ENCODE data around the gene TXNDC16. TPM values are rescaled to one million over a fixed set of nuclear protein-coding genes. Genes with fewer than 3 reads are reported as not detected.

TXNDC16 gene
- total and polyA plus RNA-seq, 8 donors, result 6.2 to 22.0 (median 15.2) TPM

DNA sequence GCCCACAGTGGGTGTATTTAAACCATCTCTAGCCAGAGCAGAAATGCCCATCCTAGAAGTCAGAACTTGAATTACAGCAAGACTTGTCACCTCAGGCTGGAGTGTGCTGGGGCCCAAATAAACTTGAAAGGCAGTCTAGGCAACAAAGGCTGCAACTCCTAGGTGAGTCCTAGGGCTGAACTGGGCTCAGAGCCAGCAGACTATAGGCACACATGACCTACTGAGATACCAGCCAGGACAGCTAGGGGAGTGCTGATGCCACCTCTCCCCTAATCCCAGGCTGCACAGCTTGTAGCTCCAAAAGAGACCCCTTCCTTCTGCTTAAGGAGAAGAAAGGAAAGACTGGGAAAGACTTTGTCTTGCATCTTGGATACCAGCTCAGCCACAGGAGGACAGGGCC is 106.0 kb downstream of the TXNDC16 start:
- intact Hi-C loops (cut with DNase I), result no loop called here
- TF ChIP-seq, protein P1, sequence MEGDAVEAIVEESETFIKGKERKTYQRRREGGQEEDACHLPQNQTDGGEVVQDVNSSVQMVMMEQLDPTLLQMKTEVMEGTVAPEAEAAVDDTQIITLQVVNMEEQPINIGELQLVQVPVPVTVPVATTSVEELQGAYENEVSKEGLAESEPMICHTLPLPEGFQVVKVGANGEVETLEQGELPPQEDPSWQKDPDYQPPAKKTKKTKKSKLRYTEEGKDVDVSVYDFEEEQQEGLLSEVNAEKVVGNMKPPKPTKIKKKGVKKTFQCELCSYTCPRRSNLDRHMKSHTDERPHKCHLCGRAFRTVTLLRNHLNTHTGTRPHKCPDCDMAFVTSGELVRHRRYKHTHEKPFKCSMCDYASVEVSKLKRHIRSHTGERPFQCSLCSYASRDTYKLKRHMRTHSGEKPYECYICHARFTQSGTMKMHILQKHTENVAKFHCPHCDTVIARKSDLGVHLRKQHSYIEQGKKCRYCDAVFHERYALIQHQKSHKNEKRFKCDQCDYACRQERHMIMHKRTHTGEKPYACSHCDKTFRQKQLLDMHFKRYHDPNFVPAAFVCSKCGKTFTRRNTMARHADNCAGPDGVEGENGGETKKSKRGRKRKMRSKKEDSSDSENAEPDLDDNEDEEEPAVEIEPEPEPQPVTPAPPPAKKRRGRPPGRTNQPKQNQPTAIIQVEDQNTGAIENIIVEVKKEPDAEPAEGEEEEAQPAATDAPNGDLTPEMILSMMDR (IDR thresholded peaks at IDR 0.05), result no peak
- Histone ChIP-seq H3K4me3 (no peak overlapping the region), H3K4me1 (no peaks in the 10 kb centered on the region), H3K27ac (no peak overlapping the region), H3K27me3 (no peaks in the 10 kb centered on the region), H3K36me3 (no peaks in the 10 kb centered on the region), H3K9me3 (no peaks in the 10 kb centered on the region)
- no peak for DNase-seq
- no peak for ATAC-seq

DNA sequence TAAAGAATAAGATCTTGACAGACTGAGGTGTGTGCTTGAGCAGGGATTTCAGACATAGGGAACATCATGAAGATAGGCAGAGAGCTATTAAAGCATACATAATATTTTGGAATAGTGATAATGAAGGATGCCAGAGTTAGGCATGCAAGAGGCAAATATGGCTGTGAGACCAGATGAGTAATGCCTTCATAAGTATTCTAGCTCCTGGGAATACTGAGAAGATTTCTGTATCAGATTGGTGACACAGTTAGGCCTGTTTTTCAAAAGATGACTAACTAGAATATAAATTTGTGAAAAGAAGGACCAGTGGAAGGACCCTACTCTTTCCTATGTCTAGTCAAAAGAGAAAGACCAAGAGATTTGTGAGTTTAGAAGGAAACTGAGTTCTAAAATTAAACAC is 108.8 kb downstream of the TXNDC16 start:
- H3K9me3 ChIP-seq, result no peaks in the 10 kb centered on the region
- no peak for ATAC-seq
- no peaks in the 10 kb centered on the region for H3K27me3 ChIP-seq
- peaks cover 0 to 6% of the 10 kb centered on the region in 2 donors for H3K36me3 ChIP-seq
- DNase-seq, result no peak
- TF ChIP-seq, protein P1 (IDR thresholded peaks at IDR 0.05), result no peak
- no peaks in the 10 kb centered on the region for H3K4me1 ChIP-seq
- no peak overlapping the region for H3K4me3 ChIP-seq
- intact Hi-C loops (cut with DNase I), result no loop called here
- H3K27ac ChIP-seq, result no peak overlapping the region

DNA sequence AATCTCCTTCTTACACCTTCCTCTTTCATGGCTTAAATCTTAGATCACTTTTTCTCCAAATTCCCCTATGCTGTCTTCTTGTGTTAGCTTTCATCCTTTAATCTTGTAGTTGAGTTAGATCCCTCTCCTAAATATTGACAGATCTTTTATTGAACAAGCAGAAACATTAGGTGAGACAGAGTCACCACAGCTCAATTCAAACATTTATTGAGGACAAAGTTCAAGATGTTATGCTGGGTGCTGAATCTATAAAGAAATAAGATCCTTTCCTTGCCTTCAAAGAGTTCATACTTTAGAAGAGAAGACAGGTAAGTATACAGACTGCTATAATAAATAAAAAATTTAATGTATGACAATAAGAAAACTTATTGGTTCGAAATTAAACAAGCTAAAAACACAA is 109.7 kb downstream of the TXNDC16 start:
- no peak for DNase-seq
- Histone ChIP-seq H3K4me1 (no peaks in the 10 kb centered on the region), H3K36me3 (peaks cover 0 to 6% of the 10 kb centered on the region in 2 donors), H3K27ac (no peak overlapping the region), H3K4me3 (no peak overlapping the region), H3K9me3 (no peaks in the 10 kb centered on the region), H3K27me3 (no peaks in the 10 kb centered on the region)
- intact Hi-C loops (cut with DNase I), result no loop called here
- TF ChIP-seq, protein P1 (IDR thresholded peaks at IDR 0.05), result no peak
- ATAC-seq, result no peak

DNA sequence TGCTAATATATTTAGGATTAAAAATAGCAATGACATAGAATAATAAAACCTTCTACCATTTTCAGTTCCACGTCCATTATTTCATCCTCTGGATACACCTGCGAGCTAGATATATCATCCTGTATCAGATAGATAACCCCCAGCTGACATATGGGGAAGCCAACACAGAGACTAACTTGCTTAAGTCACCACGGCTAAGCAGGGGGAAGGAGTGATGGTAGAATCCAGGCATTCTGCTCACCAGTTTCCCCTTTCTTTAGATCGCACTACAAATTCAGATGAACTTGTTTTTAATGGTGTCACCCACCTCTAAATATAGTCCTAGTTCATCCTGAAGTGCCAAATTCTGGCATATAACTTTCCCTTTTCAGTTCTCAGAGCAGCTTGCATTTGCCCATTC is 110.1 kb downstream of the TXNDC16 start:
- Histone ChIP-seq H3K27ac (no peak overlapping the region), H3K4me1 (no peaks in the 10 kb centered on the region), H3K27me3 (no peaks in the 10 kb centered on the region), H3K4me3 (no peak overlapping the region), H3K36me3 (peaks cover 0 to 6% of the 10 kb centered on the region in 2 donors), H3K9me3 (no peaks in the 10 kb centered on the region)
- TF ChIP-seq, protein P1 (IDR thresholded peaks at IDR 0.05), result no peak
- intact Hi-C loops (cut with DNase I), result no loop called here
- DNase-seq (no peak), ATAC-seq (no peak)

DNA sequence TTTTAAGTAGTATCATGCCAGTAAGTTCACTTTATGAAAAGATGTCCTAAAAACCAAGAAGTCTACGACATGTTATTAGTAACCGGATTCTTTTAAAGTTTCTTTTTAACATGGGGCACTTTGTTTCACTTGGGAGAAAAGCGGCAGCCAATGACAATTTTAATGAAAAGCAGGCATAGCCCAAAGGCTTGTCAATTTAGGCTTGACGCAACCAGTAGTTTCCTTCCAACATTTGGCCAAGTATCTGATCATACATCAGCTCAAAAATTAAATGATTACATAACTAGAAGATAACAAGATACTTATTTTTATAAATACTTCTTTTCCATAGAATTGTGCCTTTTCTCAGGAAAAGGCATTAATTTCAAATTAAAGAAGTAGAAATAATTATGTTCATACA is 112.8 kb downstream of the TXNDC16 start:
- Histone ChIP-seq H3K27ac (no peak overlapping the region), H3K36me3 (peaks cover 0 to 6% of the 10 kb centered on the region in 2 donors), H3K9me3 (no peaks in the 10 kb centered on the region), H3K4me3 (no peak overlapping the region), H3K27me3 (no peaks in the 10 kb centered on the region), H3K4me1 (no peaks in the 10 kb centered on the region)
- no peak for ATAC-seq
- TF ChIP-seq, protein P1 (IDR thresholded peaks at IDR 0.05), result no peak
- no peak for DNase-seq
- intact Hi-C loops (cut with DNase I), result no loop called here

All from left lung (tissue), 10 donors.